OCI-LY1 (cell line): ENCODE data around the gene RHEB.

Source experiments
- H2AFZ ChIP-seq: fragments of 200-600 bp; sonication (generic), shearing (Covaris generic); 2 replicates; pipeline ENCODE4 v1.6.0; 2014; ENCODE audit warnings: antibody characterized with exemption, mild to moderate bottlenecking, low read length
- H3F3A ChIP-seq: fragments of 200-600 bp; sonication (generic), shearing (Covaris generic); 2 replicates; pipeline ENCODE4 v1.6.0; 2014; ENCODE audit warnings: mild to moderate bottlenecking, antibody characterized with exemption, low read length, moderate library complexity; ENCODE audit not compliant: insufficient read depth
- H3K27ac ChIP-seq: fragments of 200-600 bp; sonication (generic); 2 replicates; pipeline ENCODE4 v1.5.1; 2014; ENCODE audit warnings: low read length, mixed run types, mild to moderate bottlenecking, low read depth; ENCODE audit not compliant: poor library complexity, severe bottlenecking
- H3K27me3 ChIP-seq: fragments of 200-600 bp; sonication (generic); 2 replicates; pipeline ENCODE4 v1.6.0; 2014; ENCODE audit warnings: antibody characterized with exemption, mild to moderate bottlenecking, low read length, moderate library complexity; ENCODE audit not compliant: insufficient read depth
- H3K36me3 ChIP-seq: fragments of 200-600 bp; sonication (generic); 2 replicates; pipeline ENCODE4 v1.6.1; 2014; ENCODE audit warnings: mild to moderate bottlenecking, antibody characterized with exemption, low read length, moderate library complexity, mixed read lengths; ENCODE audit not compliant: insufficient read depth
- H3K4me1 ChIP-seq: fragments of 200-600 bp; sonication (generic); 2 replicates; pipeline ENCODE4 v1.5.1; 2014; ENCODE audit warnings: mild to moderate bottlenecking, low read length, moderate library complexity; ENCODE audit not compliant: insufficient read depth, severe bottlenecking
- H3K4me2 ChIP-seq: fragments of 200-600 bp; sonication (generic), shearing (Covaris generic); 2 replicates; pipeline ENCODE4 v1.6.1; 2014; ENCODE audit warnings: low read length
- H3K4me3 ChIP-seq: fragments of 200-600 bp; sonication (generic); 2 replicates; pipeline ENCODE4 v1.5.1; 2014; ENCODE audit warnings: low read length, low read depth, mild to moderate bottlenecking, mixed read lengths; ENCODE audit not compliant: poor library complexity, severe bottlenecking
- H3K79me2 ChIP-seq: fragments of 200-600 bp; shearing (Covaris generic); 2 replicates; pipeline ENCODE4 v1.6.1; 2016; ENCODE audit warnings: mixed run types, low read length, mixed read lengths; ENCODE audit not compliant: insufficient read depth
- H3K9ac ChIP-seq: fragments of 200-600 bp; sonication (generic), shearing (Covaris generic); 2 replicates; pipeline ENCODE4 v1.6.1; 2014; ENCODE audit warnings: mild to moderate bottlenecking, low read length, mixed read lengths
- H3K9me2 ChIP-seq: fragments of 200-600 bp; sonication (generic), shearing (Covaris generic); 2 replicates; pipeline ENCODE4 v1.6.1; 2014; ENCODE audit warnings: low read depth, mild to moderate bottlenecking, low read length, mixed read lengths
- H3K9me3 ChIP-seq: fragments of 200-600 bp; shearing (Covaris generic); 2 replicates; pipeline ENCODE4 v1.6.1; 2014; ENCODE audit warnings: low read length, mixed read lengths
- H4K20me1 ChIP-seq: fragments of 200-600 bp; sonication (generic), shearing (Covaris generic); 2 replicates; pipeline ENCODE4 v1.6.0; 2016; ENCODE audit warnings: mild to moderate bottlenecking, low read length; ENCODE audit not compliant: insufficient read depth
- CTCF ChIP-seq: fragments of 200-600 bp; sonication (generic), shearing (Covaris generic); IDR thresholded peaks from 2 replicates; pipeline ENCODE4 v1.5.1; 2017; ENCODE audit warnings: mild to moderate bottlenecking, antibody characterized with exemption, low read length, moderate library complexity, mixed read lengths
- EZH2 ChIP-seq: fragments of 200-600 bp; sonication (generic), shearing (Covaris generic); IDR thresholded peaks from 2 replicates; pipeline ENCODE4 v1.8.0; 2017; ENCODE audit warnings: borderline replicate concordance, mixed run types, mild to moderate bottlenecking, antibody characterized with exemption, low read length, moderate library complexity, mixed read lengths

The RHEB gene

GRCh38 chr7:151461096-151461941, 58.4 kb downstream of the RHEB start:
- no peak overlapping the region for H3K4me2 ChIP-seq
- peaks cover 30% of the 10 kb centered on the region for H3K36me3 ChIP-seq
- no peaks in the 10 kb centered on the region for H3K9me2 ChIP-seq
- TF ChIP-seq CTCF (no peak), EZH2 (no peak)
- H3K27me3 ChIP-seq = peaks cover 7% of the 10 kb centered on the region; the same call in 1 of the 2 replicates
- H3K4me3 ChIP-seq = no peak overlapping the region
- no peaks in the 10 kb centered on the region for H4K20me1 ChIP-seq
- peaks cover 26% of the 10 kb centered on the region for H3K9me3 ChIP-seq
- no peak overlapping the region for H3K9ac ChIP-seq
- H3K4me1 ChIP-seq = no peaks in the 10 kb centered on the region
- H3K79me2 ChIP-seq = no peaks in the 10 kb centered on the region
- no peaks in the 10 kb centered on the region for H3F3A ChIP-seq
- H2AFZ ChIP-seq = no peak overlapping the region
- no peak overlapping the region for H3K27ac ChIP-seq

- Histone ChIP-seq H3K79me2 (no peaks in the 10 kb centered on the region), H3K9ac (no peak overlapping the region), H3K9me2 (no peaks in the 10 kb centered on the region), H3K4me3 (no peak overlapping the region), H3F3A (no peaks in the 10 kb centered on the region), H3K27ac (no peak overlapping the region), H3K9me3 (peaks cover 26% of the 10 kb centered on the region), H4K20me1 (no peaks in the 10 kb centered on the region), H2AFZ (no peak overlapping the region), H3K4me2 (no peak overlapping the region), H3K36me3 (peaks cover 22% of the 10 kb centered on the region), H3K4me1 (no peaks in the 10 kb centered on the region), H3K27me3 (peaks cover 7% of the 10 kb centered on the region; the same call in 1 of the 2 replicates)
- no peak for TF ChIP-seq EZH2
- TF ChIP-seq CTCF = no peak
These were observed 59.2 kb downstream of the RHEB start for GRCh38 chr7:151460474-151460855.

GRCh38 chr7:151459726-151460473, 59.8 kb downstream of the RHEB start:
- H3K4me2 ChIP-seq = no peak overlapping the region

More at GRCh38 chr7:151459726-151460473, 59.8 kb downstream of the RHEB start:
- Histone ChIP-seq H4K20me1 (no peaks in the 10 kb centered on the region), H3F3A (no peaks in the 10 kb centered on the region), H2AFZ (no peak overlapping the region), H3K9me3 (peaks cover 26% of the 10 kb centered on the region), H3K9ac (no peak overlapping the region), H3K27ac (no peak overlapping the region), H3K27me3 (peaks cover 7% of the 10 kb centered on the region; the same call in 1 of the 2 replicates), H3K4me1 (no peaks in the 10 kb centered on the region), H3K4me3 (no peak overlapping the region), H3K36me3 (peaks cover 16% of the 10 kb centered on the region), H3K79me2 (no peaks in the 10 kb centered on the region), H3K9me2 (no peaks in the 10 kb centered on the region)
- TF ChIP-seq EZH2 (no peak), CTCF (no peak)
